Activated naive CD4-positive, alpha-beta T cell (primary cell): Measurements from ENCODE around the gene SLC36A4.
"Not testable (repeated sequence)": the region's sequence is repeated elsewhere in the genome, so short reads cannot be mapped to it uniquely, and the experiment has no call there.

Experiments
- DNase-seq, 4 experiments: peaks; one replicate each; lab custom pipeline; 2025; lab: John Stamatoyannopoulos, UW

SLC36A4 gene

DNA sequence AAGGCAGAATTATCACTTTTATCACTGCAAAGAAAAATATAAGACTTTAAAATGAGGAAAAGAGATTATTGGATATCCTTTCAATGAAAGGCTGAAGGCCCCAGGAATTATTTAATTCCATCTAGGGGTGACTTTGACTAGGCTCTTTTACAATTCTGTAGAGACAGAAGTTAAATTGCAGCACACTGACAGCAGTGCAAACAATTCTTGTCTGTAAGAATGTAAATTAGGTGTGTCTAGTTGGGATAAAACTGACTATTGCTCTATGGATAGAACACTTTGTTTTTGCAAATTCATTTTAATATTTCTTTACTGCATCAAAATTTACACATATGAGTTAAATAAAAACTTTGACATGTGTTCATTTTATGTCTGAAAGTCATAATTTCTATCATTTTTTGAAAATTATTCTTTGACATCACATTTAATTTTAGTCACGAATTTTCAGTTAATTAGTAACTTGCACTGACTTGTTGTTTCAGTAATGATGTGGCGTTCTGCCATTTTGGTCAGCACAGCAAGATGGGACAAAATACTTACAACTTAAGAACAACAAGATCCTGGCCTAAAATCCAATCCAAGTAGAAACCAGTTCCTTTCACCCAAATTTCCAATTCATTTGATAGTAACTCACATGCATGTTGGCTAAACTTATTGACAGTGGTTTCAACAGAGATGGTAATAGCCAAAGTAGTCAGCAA is 75.1 kb downstream of the SLC36A4 start:
- no peak for DNase-seq

DNA sequence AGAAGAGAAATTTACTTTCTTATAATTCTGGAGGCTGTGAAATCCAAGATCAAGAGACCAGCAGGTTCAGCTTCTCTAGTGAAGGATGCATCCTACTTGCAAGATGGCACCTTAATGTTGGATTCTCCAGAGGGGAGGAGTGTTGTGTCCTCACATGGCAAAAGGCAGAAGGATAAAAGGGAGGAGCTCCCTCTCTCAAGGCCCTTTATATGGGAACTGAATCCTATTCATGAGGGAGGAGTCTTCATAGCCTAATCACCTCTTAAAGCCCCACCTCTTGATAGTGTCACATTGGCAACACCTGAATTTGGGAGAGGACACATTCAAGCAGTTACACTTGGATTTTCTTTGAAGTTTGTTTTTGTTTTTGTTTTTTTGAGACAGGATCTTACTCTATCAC is 79.5 kb downstream of the SLC36A4 start:
- DNase-seq = no peak

DNA sequence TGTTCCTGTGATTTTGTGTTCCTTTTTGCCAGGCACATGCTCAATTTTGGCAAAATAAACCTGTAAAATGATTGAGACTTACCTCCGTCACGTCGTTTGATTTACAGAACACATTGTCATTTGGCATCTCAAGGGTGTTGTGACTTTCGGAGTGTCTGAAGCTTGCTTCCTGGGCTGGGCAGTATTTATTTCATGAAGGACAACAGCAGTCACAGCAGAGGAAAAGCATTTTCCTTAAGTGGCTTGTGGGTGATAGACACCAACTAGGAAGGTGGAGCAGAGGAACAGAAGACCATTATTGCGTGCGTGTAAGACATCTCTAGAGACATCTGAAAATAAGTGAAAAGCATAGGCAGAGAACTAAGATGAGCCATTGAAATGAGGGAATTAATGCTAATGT is 80.2 kb downstream of the SLC36A4 start:
- DNase-seq = no peak

DNA sequence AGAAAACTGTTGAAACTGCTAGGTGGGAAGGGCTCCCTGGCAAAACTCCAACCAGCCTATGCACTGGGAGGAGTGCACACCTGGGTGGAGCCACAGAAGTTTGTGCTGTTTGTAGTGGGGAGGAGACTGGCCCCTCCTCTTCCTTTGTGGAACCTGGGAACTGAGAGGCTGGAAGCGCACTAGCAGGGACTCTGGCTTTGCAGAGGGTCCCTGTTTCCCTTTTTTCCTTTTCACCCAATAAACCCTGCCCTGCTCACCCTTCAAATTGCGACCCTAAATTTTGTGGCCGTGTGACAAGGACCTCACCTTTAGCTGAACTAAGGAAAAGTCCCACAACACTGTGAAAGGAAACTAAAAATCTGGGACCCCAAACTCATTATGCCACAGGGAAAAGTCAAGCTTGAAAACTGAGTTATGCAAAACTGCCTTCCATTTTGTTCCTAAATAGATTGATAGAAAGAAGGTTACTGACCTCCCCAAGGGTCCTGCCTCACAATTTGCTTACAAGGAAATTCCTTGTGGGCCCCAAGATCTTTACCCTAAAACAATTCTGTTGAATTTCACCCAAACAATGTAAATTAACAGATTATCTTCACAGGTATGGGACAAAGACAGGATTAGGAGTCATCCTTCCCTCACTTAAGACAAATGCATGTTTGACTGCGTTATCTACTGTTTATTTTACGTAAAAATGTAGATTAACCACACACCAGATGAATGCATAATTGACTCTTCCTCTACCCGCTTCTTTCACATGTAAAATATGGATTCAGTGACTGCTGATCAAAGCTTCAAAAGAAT is 81.0 kb downstream of the SLC36A4 start:
- no peak for DNase-seq

DNA sequence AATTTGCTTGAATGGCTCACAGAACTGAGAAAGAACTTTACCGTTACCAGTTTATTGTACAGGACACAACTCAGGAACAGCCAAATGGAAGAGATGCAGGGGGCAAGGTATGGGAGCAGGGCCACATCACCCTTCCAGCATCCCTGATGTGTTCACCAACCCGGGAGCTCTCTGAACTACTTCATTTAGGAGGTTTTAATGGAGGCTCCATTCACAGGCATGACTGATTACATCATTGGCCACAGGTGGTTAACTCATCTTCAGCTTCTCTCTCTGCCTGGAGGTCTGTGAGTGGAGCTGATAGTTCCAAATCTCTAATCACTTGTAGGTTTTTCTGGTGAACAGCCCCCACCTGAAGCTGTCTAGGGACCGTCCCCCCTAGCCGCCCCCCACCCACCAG is 83.5 kb downstream of the SLC36A4 start:
- DNase-seq = no peak

DNA sequence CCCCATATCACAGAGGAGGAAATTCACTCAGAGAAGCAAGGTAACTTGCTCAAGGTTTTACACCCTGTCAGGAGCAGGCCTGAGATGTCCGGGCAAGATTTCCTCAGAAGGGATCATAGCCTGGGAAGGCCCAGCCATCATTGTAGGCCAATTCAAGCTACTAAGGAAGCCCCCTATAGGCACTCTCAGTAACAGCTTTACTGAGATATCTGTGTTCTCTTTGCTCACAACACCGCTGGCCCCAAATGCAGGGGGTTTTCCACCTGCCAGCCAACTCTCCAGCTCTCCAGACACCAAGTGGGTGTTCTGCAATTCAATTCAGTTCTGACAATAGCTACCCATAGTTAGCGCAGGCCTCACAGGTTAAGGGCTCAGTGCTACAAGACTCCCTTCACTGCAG is 84.0 kb downstream of the SLC36A4 start:
- no peak for DNase-seq

DNA sequence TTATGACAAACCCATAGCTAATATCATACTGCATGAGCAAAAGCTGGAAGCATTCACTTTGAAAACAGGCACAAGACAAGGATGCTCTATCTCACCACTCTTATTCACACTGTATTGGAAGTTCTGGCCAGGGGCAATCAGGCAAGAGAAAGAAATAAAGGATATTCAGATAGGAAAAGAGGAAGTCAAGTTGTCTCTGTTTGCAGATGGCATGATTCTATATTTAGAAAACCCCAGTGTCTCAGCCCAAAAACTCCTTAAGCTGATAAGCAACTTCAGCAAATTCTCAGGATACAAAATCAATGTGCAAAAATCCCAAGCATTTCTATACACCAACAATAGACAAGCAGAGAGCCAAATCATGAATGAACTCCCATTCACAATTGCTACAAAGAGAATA is 86.6 kb downstream of the SLC36A4 start:
- not testable (repeated sequence) for DNase-seq

DNA sequence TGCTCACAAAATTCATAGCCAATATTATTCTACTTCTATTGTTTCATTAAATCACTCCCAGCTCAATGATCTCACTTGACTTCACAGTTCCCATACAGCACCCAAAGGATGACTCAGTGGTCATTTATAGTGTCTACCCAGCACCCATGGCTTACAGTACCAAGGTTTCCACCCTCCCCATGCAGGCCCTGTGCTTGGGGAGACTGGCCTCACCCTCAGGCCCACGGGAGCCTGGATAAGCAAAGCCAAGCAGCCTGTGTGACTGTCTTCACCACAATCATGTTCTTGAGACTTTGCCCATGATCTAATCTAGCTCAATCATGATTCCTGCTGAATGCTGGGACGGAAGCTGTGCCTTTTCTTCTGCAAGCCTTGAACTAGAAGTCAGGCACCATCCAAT is 97.6 kb downstream of the SLC36A4 start:
- DNase-seq = no peak

DNA sequence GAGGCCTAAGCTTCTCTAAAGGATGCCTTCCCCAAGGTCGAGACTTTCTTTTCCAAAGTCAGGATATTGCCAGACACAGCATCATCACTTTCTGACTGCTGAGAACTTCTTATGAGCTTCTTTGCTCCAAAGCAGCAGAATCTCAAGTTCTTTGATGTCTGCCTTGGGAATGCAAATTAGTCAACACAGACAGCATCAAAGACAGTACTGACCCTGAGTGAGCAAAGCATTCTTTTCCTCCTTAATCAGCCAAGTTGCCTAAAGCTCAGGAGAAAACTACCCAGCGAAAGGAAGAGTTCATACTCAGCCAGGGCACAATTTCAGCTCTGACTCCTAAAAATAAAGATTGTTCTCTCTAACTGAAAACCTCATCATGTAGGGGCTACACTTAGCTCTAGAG is 98.0 kb downstream of the SLC36A4 start:
- DNase-seq = no peak
